GM21360 (cell line): ENCODE measurements around the gene PIP5K1B.
A peak's percentile ranks its signal among the peaks of the same experiment; 100 is the strongest.

Experiments used
- ATAC-seq: cut with Tn5 transposase; IDR thresholded peaks from one replicate; pipeline ENCODE4 v1.9.1; 2021; ENCODE audit warnings: mild to moderate bottlenecking, moderate library complexity; ENCODE audit not compliant: unreplicated experiment

The PIP5K1B gene

GRCh38 chr9:69012696-69013381 lies 307.8 kb downstream of the PIP5K1B start:
- ATAC-seq = no peak

GRCh38 chr9:69013382-69013727 lies 308.3 kb downstream of the PIP5K1B start:
- no peak for ATAC-seq

GRCh38 chr9:69014013-69014412 lies 309.0 kb downstream of the PIP5K1B start, which contains the start of gene PRKACG:
PRKACG (minus strand) TSS chr9:69014113; CDS start chr9:69014092, 21 bp downstream.
- no peak for ATAC-seq

GRCh38 chr9:69016191-69017096 lies 311.4 kb downstream of the PIP5K1B start:
- no peak for ATAC-seq

GRCh38 chr9:69018737-69019136 lies 313.7 kb downstream of the PIP5K1B start:
- no peak for ATAC-seq

GRCh38 chr9:69019808-69020207 lies 314.8 kb downstream of the PIP5K1B start:
- ATAC-seq = no peak

GRCh38 chr9:69020301-69021145 lies 315.5 kb downstream of the PIP5K1B start:
- no peak for ATAC-seq

GRCh38 chr9:69023650-69024049 lies 318.6 kb downstream of the PIP5K1B start:
- ATAC-seq = no peak

- peak; percentile 69 for ATAC-seq
Measured at GRCh38 chr9:69027355-69028097, 322.5 kb downstream of the PIP5K1B start.

GRCh38 chr9:69028754-69029153 lies 323.7 kb downstream of the PIP5K1B start:
- no peak for ATAC-seq

GRCh38 chr9:69029535-69029934 lies 324.5 kb downstream of the PIP5K1B start:
- no peak for ATAC-seq

- ATAC-seq = no peak
Measured at GRCh38 chr9:69030851-69031645, 326.0 kb downstream of the PIP5K1B start.

- ATAC-seq = no peak
Measured at GRCh38 chr9:69034071-69034470, 329.0 kb downstream of the PIP5K1B start.

GRCh38 chr9:69035438-69036308 lies 330.6 kb downstream of the PIP5K1B start, which contains the start of gene FXN:
FXN (plus strand) TSS chr9:69035752; CDS start chr9:69035783, 31 bp downstream.
- ATAC-seq = peak; percentile 93

GRCh38 chr9:69036309-69036708 lies 331.3 kb downstream of the PIP5K1B start:
- ATAC-seq = peak; percentile 15

- ATAC-seq = no peak
Measured at GRCh38 chr9:69036799-69037198, 331.8 kb downstream of the PIP5K1B start.

- ATAC-seq = no peak
Measured at GRCh38 chr9:69040646-69041045, 335.6 kb downstream of the PIP5K1B start.
